Kidney epithelial cell (primary cell): ENCODE data around the gene EFCAB7. TPM values are rescaled to one million over a fixed set of nuclear protein-coding genes. Genes with fewer than 3 reads are reported as not detected.

ENCODE experiments used
- DNase-seq: peaks from one replicate; pipeline ENCODE4 v3.0.0-alpha.2; 2010; ENCODE audit warnings: low read depth
- H3K27me3 ChIP-seq: 2 replicates; pipeline ENCODE4 v1.6.0; 2011; ENCODE audit warnings: low read length; ENCODE audit not compliant: control insufficient read depth, insufficient read depth
- H3K36me3 ChIP-seq: 2 replicates; pipeline ENCODE4 v1.5.1; 2011; ENCODE audit warnings: low read length; ENCODE audit not compliant: control insufficient read depth, insufficient read depth
- H3K4me3 ChIP-seq: 2 replicates; pipeline ENCODE4 v1.5.1; 2011; ENCODE audit warnings: low read depth, mild to moderate bottlenecking, control low read depth, low read length
- total RNA-seq: library from RNA; depleted of rRNA; stranded (reverse); fragments of >200 nt; gene quantifications from 2 replicates; pipeline ENCODE4 v1.2.3, GENCODE V29; 2015
- TF ChIP-seq, protein P1 (sequence below): IDR thresholded peaks from 2 replicates; pipeline ENCODE4 v1.5.1; 2011; ENCODE audit warnings: mild to moderate bottlenecking, moderate library complexity, low read length, control low read depth, inconsistent platforms; ENCODE audit not compliant: insufficient read depth, poor library complexity, severe bottlenecking

EFCAB7 gene
- total RNA-seq, 1 donor from 2014 or later = 3.8 TPM

GRCh38 chr1:63600248-63600647 lies 76.9 kb downstream of the EFCAB7 start:
- TF ChIP-seq, protein P1, sequence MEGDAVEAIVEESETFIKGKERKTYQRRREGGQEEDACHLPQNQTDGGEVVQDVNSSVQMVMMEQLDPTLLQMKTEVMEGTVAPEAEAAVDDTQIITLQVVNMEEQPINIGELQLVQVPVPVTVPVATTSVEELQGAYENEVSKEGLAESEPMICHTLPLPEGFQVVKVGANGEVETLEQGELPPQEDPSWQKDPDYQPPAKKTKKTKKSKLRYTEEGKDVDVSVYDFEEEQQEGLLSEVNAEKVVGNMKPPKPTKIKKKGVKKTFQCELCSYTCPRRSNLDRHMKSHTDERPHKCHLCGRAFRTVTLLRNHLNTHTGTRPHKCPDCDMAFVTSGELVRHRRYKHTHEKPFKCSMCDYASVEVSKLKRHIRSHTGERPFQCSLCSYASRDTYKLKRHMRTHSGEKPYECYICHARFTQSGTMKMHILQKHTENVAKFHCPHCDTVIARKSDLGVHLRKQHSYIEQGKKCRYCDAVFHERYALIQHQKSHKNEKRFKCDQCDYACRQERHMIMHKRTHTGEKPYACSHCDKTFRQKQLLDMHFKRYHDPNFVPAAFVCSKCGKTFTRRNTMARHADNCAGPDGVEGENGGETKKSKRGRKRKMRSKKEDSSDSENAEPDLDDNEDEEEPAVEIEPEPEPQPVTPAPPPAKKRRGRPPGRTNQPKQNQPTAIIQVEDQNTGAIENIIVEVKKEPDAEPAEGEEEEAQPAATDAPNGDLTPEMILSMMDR = no peak
- Histone ChIP-seq H3K36me3 (no peaks in the 10 kb centered on the region), H3K27me3 (no peaks in the 10 kb centered on the region), H3K4me3 (no peak overlapping the region)
- DNase-seq = no peak

GRCh38 chr1:63601061-63601460 lies 77.7 kb downstream of the EFCAB7 start:
- H3K4me3 ChIP-seq = no peak overlapping the region
- no peaks in the 10 kb centered on the region for H3K36me3 ChIP-seq
- no peak for DNase-seq
- H3K27me3 ChIP-seq = no peaks in the 10 kb centered on the region
- TF ChIP-seq, protein P1 = no peak

DNA sequence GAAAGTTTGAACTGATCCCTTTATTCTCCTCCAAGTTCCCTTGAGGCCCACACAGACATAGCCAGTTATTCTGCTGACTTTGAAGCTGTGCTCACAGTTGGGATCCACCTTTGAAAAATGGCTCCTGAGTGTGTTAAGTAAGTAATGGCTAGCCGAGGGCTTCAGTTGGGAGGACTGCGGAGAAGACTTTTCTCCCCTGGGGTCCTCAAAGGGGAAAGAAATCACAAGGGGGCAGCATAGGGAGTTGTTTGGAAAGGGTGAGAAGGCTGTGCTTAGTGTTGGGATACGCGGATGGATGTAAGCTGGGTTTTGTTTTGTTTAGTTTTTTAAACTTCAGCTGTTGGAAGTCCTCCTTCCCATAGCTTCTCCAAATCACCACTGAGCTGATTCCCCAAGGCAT lies 78.1 kb downstream of the EFCAB7 start:
- DNase-seq = no peak
- Histone ChIP-seq H3K4me3 (no peak overlapping the region), H3K36me3 (no peaks in the 10 kb centered on the region), H3K27me3 (no peaks in the 10 kb centered on the region)
- TF ChIP-seq, protein P1 = no peak

DNA sequence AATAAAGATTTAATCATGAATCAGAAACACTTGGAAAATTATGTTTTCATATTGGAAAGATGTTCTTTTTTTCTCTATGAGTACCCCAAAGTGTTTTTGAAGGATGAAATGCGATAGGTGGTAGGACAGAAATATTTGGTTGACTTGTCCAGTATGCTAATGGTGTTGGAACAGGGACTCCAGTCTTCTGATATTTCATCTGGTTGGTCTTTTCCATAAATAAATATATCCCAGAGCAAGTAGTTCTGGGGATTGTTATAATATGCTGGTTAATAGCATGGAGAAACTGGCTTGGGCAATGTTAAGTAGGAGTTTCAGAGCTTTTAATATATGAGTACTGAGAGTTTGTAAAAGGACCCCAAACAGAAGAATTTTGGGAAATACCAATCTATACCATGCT lies 78.6 kb downstream of the EFCAB7 start:
- no peaks in the 10 kb centered on the region for H3K36me3 ChIP-seq
- no peak for DNase-seq
- no peak overlapping the region for H3K4me3 ChIP-seq
- TF ChIP-seq, protein P1 = no peak
- H3K27me3 ChIP-seq = no peaks in the 10 kb centered on the region

GRCh38 chr1:63602629-63603028 lies 79.3 kb downstream of the EFCAB7 start:
- no peaks in the 10 kb centered on the region for H3K36me3 ChIP-seq
- TF ChIP-seq, protein P1 = no peak
- H3K27me3 ChIP-seq = no peaks in the 10 kb centered on the region
- H3K4me3 ChIP-seq = no peak overlapping the region
- no peak for DNase-seq

GRCh38 chr1:63603810-63604209 lies 80.5 kb downstream of the EFCAB7 start:
- H3K4me3 ChIP-seq = no peak overlapping the region
- TF ChIP-seq, protein P1 = no peak
- no peaks in the 10 kb centered on the region for H3K36me3 ChIP-seq
- no peak for DNase-seq
- no peaks in the 10 kb centered on the region for H3K27me3 ChIP-seq
